Endothelial cell (in vitro differentiated cells): ENCODE results near the gene NUCKS1. TPM values are rescaled to one million over a fixed set of nuclear protein-coding genes. Genes with fewer than 3 reads are reported as not detected.

Experiments
- DNase-seq: peaks from one replicate; pipeline ENCODE4 v3.0.0; 2021; ENCODE audit warnings: low spot score
- H3K27ac Mint-ChIP-seq: one replicate; pipeline ENCODE4 v1.8.0; 2021; ENCODE audit warnings: mixed read lengths, inconsistent platforms; ENCODE audit not compliant: unreplicated experiment
- H3K27me3 Mint-ChIP-seq: one replicate; pipeline ENCODE4 v1.8.0; 2021; ENCODE audit warnings: mild to moderate bottlenecking, moderate library complexity, mixed read lengths, inconsistent platforms; ENCODE audit not compliant: unreplicated experiment
- H3K36me3 Mint-ChIP-seq: one replicate; pipeline ENCODE4 v1.8.0; 2021; ENCODE audit warnings: mild to moderate bottlenecking, low read depth, mixed read lengths, inconsistent platforms; ENCODE audit not compliant: unreplicated experiment
- H3K4me1 Mint-ChIP-seq: one replicate; pipeline ENCODE4 v1.8.0; 2021; ENCODE audit warnings: mild to moderate bottlenecking, mixed read lengths, inconsistent platforms; ENCODE audit not compliant: unreplicated experiment
- H3K4me3 Mint-ChIP-seq: one replicate; pipeline ENCODE4 v1.8.0; 2021; ENCODE audit warnings: mild to moderate bottlenecking, mixed read lengths, inconsistent platforms; ENCODE audit not compliant: unreplicated experiment
- H3K9me3 Mint-ChIP-seq: one replicate; pipeline ENCODE4 v1.8.0; 2021; ENCODE audit warnings: mixed read lengths, inconsistent platforms; ENCODE audit not compliant: unreplicated experiment
- total RNA-seq: library from RNA; stranded (reverse); fragmentation: NEBNext Ultra II Directional; extraction: Animal tissue kit (Norgen Biotek cat#: 25700); gene quantifications from one replicate; pipeline ENCODE4 v1.2.1, GENCODE V29; 2021; ENCODE audit not compliant: unreplicated experiment
- TF ChIP-seq, protein P1 (sequence below): fragments of 200-600 bp; sonication (generic); IDR thresholded peaks from one replicate; pipeline ENCODE4 v1.5.0; 2021; ENCODE audit warnings: antibody characterized with exemption; ENCODE audit not compliant: unreplicated experiment

NUCKS1 gene
- total RNA-seq, 1 donor from 2014 or later: 170 TPM

DNA sequence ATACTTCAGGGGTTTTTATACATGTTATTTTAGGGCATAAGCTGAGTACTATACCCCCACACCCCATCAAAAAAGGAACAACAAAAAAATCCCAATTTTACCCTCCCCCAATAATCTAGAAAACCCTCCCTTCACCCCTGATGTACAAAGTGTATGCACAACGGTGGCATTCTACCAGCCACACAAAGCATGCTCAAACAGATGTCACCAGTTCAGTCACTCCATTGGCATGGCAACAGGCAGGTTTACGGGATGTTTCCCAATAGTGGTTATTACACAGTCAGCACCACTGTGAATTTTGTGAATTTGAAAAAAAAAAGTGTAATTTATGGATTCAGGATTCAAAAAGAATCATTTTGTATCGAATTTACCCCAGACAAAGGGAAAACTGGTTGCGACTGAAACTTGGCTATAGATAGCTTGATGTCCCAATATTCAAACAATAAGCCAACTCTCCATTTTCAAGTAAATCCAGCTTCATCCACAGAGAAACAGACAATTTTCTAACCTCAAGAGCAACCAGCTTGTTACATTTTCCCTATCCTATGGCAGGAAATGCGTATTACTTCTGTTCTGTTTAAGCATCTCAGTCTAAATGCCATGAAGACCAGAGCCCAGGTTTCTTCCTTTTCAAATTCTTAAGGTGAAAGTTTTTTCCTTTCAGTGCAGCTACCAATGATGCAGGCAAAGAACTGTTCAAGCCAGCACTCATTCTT lies 35.6 kb downstream of the NUCKS1 start:
- DNase-seq: no peak
- TF ChIP-seq, protein P1, sequence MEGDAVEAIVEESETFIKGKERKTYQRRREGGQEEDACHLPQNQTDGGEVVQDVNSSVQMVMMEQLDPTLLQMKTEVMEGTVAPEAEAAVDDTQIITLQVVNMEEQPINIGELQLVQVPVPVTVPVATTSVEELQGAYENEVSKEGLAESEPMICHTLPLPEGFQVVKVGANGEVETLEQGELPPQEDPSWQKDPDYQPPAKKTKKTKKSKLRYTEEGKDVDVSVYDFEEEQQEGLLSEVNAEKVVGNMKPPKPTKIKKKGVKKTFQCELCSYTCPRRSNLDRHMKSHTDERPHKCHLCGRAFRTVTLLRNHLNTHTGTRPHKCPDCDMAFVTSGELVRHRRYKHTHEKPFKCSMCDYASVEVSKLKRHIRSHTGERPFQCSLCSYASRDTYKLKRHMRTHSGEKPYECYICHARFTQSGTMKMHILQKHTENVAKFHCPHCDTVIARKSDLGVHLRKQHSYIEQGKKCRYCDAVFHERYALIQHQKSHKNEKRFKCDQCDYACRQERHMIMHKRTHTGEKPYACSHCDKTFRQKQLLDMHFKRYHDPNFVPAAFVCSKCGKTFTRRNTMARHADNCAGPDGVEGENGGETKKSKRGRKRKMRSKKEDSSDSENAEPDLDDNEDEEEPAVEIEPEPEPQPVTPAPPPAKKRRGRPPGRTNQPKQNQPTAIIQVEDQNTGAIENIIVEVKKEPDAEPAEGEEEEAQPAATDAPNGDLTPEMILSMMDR: no peak
- peak overlapping the region; percentile 45 for H3K27ac Mint-ChIP-seq

DNA sequence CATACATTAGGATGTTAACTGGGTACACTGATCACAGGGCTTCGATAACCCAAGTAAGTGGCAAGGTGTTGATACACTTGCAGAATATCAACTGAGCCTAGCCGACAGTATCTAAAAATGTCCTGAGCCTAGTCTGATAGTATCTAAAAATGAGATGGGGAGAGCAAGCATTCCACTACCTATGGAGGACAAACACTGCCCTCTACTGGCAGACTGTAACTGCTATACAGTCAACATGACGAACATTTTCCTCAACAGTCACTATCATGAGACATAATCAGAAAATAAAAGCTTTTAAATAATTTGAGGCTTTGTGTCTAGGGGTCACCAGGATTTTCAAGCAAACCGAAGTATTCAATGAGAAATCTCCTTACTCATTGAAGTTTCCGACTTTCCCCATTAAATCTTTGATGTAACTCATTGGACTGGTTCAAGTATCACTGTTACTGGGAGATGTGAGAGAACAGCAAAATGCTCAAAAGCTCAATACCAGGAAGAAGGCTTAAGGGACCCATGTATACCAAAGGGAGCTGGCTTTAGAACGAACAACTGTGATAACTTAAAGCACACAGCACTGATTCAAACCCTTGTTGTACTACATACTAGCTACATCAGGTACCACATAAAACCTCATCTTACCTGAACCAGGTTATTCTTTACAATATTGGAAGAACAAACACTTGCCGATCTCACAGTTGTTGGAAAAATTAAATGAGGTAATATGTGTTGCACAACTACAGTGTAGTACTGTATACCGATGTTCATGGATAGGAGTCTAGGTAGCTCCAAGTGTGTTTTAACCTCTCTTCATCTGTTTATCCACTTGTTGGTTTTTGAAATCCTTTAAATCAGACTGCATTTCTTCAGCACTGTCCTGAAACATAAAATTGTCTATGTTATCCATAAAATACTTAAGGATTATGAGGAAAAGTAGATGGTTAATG lies 38.6 kb downstream of the NUCKS1 start:
- H3K36me3 Mint-ChIP-seq: peaks cover 6% of the 10 kb centered on the region
- no peaks in the 10 kb centered on the region for H3K27me3 Mint-ChIP-seq
- DNase-seq: peak; percentile 73
- TF ChIP-seq, protein P1: peak; percentile 90
- no peaks in the 10 kb centered on the region for H3K9me3 Mint-ChIP-seq
- H3K27ac Mint-ChIP-seq: peak overlapping the region; percentile 14
- no peak overlapping the region for H3K4me3 Mint-ChIP-seq
- H3K4me1 Mint-ChIP-seq: peaks cover 15% of the 10 kb centered on the region

More for the DNA sequence above, 35.6 kb downstream of the NUCKS1 start:
- Mint-ChIP-seq H3K9me3 (no peaks in the 10 kb centered on the region), H3K36me3 (peaks cover 12% of the 10 kb centered on the region), H3K4me1 (no peaks in the 10 kb centered on the region), H3K4me3 (no peak overlapping the region), H3K27me3 (peaks cover 1% of the 10 kb centered on the region)

- Mint-ChIP-seq H3K36me3 (peaks cover 6% of the 10 kb centered on the region), H3K4me3 (no peak overlapping the region), H3K27ac (no peak overlapping the region), H3K4me1 (peaks cover 15% of the 10 kb centered on the region), H3K9me3 (no peaks in the 10 kb centered on the region), H3K27me3 (no peaks in the 10 kb centered on the region)
- DNase-seq: no peak
- TF ChIP-seq, protein P1: no peak
Measured at GRCh38 chr1:205710201-205711062, 39.5 kb downstream of the NUCKS1 start.

DNA sequence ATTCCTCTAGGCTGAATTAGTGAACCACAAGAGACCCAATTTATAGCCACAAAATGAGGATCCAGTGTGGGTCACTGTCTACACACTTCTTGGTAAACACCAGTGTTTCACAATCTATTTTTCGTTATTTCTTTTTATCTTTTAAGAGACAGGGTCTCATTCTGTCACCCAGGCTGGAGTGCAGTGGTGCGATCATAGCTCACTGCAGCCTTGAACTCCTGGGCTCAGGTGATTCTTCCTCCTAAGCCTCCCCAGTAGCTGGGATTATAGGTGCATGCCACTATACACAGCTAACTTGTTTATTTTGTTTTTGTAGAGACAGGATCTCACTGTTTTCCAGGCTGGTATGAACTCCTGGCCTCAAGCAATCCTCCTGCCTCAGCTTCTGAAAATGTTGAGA lies 40.3 kb downstream of the NUCKS1 start:
- Mint-ChIP-seq H3K27me3 (no peaks in the 10 kb centered on the region), H3K4me1 (peaks cover 21% of the 10 kb centered on the region), H3K27ac (no peak overlapping the region), H3K36me3 (peaks cover 6% of the 10 kb centered on the region), H3K9me3 (no peaks in the 10 kb centered on the region), H3K4me3 (no peak overlapping the region)
- no peak for DNase-seq
- TF ChIP-seq, protein P1: no peak
